SH-SY5Y (cell line): ENCODE results near the gene HSP90AB1.

ENCODE experiments used
- GATA2 ChIP-seq: IDR thresholded peaks from 2 replicates; pipeline ENCODE4 v1.6.1; 2011; ENCODE audit warnings: mild to moderate bottlenecking, low read depth, low read length
- GATA3 ChIP-seq: IDR thresholded peaks from 2 replicates; pipeline ENCODE4 v1.6.1; 2011; ENCODE audit warnings: low read depth, mild to moderate bottlenecking, low read length, moderate library complexity

HSP90AB1 gene

DNA sequence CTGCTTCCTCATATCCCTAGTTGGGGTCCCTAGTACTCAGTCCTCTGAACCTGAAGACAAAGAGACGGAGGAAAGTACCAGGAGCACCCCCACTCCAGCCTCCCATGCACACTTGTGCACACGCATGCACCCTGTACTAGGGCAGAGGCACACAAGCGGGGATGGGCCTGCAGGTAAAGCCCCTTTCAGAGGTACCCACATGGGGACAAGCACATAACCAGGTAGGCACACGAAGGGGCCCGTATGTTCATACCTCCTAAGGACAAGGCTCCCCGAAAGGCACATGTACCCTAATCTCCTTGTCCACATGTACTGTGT is 24.5 kb downstream of the HSP90AB1 start:
- TF ChIP-seq GATA3 (no peak), GATA2 (no peak)

DNA sequence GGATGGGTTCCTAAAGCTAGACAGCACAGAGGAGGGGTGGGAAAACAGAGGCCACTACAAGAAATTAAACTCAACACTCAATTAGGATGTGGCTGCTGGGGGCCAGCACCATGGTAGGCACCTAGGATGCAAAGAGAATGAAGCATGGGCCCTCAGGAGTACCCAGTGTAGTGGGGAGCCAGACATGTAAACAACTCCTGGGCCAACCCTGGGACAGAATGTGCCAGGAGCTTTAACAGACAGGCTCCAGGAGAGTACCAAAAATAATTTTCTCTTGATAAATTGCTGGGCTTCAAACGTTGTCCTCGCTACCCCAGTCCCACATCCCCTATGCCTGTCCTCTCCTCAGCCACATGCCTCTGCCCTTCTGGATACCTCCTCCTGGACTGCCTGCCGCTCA is 25.0 kb downstream of the HSP90AB1 start:
- TF ChIP-seq GATA2 = no peak
- TF ChIP-seq GATA3 = no peak

DNA sequence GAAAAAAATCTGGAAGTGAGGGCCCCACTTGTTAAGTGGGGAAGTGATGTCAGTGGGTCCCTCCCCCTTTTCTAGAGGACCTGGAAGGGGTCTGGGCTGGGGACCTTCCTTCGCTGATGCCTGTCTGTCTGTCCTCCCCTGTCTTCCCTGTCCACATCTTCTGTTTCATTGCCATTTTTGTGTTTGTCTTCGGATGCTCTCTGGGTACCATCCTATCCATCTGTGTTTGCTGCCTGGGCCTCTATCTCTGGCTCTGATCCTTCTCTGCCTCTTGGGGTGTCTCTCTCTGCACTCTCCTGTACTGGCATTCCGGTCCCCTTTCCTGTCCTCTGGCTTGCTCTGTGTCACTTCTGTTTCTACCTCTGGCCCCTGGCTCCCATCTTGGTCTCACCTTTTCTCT is 25.6 kb downstream of the HSP90AB1 start:
- TF ChIP-seq GATA3 = no peak
- TF ChIP-seq GATA2 = no peak

DNA sequence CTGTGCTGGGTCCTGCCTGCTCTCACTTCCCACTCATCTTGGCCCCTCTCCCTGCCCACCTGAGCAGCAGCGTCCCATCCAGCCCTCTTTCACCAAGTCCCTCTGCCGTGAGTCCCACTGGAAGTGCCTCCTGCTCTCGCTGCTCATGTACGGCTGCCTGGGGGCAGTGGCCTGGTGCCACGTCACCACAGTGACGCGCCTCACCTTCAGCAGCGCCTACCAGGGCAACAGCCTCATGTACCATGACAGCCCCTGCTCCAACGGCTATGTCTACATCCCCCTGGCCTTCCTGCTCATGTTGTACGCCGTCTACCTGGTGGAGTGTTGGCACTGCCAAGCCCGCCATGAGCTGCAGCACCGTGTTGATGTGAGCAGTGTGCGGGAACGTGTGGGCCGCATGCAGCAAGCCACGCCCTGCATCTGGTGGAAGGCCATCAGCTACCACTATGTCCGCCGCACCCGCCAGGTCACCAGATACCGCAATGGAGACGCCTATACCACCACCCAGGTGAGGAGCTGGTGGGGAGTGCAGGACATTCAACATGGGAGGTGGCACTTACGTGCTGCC is 26.2 kb downstream of the HSP90AB1 start:
- TF ChIP-seq GATA2 (no peak), GATA3 (no peak)

DNA sequence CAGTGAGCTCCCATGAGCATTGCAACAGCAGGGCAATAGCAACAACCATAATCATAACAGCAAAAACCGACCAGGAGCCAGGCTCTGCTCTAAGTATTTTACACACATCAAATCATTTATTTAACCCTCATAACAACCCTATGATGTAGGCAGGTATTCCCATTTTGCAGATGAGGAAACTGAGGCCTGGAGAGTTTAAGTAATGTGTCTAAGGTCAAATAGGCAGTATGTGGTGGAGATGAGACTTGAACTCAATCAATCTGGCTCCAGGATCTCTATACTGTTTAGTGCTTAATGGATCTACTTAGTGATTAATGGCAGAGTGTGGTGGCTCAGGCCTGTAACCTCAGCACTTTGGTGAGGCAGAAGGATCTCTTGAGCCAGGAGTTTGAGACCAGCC is 26.7 kb downstream of the HSP90AB1 start:
- TF ChIP-seq GATA3 (no peak), GATA2 (no peak)

DNA sequence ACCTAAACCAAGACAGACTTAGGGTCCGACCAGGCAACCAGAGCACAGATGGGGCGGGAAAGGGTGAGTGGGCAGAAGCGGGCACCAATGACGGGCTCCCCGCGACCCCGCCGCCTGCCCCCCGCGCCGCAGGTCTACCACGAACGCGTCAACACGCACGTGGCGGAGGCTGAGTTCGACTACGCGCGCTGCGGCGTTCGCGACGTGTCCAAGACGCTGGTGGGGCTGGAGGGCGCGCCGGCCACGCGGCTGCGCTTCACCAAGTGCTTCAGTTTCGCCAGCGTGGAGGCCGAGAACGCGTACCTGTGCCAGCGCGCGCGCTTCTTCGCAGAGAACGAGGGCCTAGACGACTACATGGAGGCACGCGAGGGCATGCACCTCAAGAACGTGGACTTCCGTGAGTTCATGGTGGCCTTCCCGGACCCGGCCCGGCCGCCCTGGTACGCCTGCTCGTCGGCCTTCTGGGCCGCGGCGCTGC is 28.4 kb downstream of the HSP90AB1 start:
- no peak for TF ChIP-seq GATA2
- TF ChIP-seq GATA3 = no peak

DNA sequence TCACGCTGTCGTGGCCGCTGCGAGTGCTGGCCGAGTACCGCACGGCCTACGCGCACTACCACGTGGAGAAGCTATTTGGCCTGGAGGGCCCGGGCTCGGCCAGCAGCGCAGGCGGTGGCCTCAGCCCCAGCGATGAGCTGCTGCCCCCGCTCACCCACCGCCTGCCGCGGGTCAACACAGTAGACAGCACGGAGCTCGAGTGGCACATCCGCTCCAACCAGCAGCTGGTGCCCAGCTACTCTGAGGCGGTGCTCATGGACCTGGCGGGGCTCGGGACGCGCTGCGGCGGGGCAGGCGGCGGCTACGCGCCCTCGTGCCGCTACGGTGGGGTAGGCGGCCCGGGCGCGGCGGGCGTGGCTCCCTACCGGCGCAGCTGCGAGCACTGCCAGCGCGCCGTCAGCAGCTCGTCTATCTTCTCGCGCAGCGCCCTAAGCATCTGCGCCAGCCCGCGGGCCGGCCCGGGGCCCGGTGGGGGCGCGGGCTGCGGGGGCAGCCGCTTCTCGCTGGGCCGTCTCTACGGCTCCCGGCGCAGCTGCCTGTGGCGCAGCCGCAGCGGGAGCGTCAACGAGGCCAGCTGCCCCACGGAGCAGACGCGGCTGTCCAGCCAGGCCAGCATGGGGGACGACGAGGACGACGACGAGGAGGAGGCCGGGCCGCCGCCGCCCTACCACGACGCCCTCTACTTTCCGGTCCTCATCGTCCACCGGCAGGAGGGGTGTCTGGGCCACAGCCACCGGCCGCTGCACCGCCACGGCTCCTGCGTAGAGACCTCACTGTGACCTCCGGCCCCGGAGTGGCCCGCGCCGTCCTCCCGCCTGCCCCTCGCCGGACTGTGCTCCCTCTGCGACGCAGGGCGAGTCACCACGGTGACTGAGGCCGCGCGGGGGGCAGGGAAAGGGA is 29.1 kb downstream of the HSP90AB1 start:
- no peak for TF ChIP-seq GATA2
- TF ChIP-seq GATA3 = no peak

DNA sequence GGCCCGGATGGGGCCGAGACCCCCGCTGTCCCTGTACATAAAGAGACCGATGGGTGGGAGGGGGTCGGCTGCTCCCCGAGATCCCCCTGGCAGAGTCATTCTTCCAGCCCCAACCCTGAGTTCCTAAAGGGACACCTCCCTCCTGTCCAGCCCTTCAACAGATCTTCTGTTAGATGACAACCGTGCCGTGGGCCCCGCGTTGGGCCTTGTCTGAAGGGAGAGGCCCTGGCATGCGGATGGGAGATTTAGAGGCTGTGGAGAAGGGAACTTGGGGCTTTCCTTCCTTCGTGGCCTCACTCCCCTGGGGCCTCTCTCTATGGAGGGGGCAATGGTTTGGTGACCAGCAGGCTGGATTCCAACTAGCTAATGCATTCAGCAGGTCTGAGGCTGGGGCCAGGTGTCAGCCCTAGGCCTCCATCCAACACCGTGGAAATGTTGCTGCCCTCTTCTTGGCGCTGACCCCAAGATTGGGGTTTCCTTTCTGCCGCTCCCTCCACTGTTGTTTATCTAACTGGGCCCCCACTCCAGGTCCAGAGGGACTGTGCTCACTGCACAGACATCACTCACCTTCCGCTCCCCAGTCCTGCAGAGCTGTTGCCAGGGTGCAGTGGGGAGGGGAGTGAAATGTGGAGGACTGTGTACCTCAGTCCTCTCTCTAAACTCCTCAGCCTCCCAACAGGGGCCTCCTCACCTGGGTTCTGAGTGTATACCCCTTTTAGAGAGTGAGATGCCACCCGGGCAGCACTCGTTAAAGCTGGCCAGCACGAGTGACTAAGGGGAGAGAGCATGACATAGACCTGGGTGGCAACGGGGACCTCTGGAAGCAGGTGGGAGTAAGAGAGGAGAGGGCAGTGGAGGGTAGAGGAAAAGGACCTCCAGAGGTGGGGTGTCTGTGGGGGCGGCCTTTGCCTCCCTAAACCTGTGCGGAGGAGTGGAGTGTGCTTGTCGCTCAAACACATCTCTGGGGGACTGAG is 30.1 kb downstream of the HSP90AB1 start:
- TF ChIP-seq GATA2 (no peak), GATA3 (no peak)

DNA sequence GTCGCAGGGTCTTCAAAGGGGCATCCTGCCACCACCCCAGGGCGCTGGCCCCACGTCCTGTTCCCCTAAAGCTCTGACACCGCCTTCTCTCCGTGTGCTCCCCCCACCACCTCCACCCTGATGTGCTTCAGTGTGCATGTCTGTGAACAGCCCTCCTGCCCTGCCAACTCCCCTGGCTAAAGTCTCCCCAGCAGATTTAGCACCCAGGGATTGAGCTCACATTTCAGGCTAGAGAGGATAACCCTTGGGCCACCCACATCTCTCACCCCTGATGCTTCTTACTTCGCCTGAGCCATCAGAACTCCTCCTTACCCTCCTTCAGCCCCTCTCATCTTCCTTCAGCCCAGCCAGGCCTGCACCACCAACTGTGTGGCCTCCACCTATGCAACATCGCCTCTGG is 30.9 kb downstream of the HSP90AB1 start:
- TF ChIP-seq GATA2 = no peak
- no peak for TF ChIP-seq GATA3

DNA sequence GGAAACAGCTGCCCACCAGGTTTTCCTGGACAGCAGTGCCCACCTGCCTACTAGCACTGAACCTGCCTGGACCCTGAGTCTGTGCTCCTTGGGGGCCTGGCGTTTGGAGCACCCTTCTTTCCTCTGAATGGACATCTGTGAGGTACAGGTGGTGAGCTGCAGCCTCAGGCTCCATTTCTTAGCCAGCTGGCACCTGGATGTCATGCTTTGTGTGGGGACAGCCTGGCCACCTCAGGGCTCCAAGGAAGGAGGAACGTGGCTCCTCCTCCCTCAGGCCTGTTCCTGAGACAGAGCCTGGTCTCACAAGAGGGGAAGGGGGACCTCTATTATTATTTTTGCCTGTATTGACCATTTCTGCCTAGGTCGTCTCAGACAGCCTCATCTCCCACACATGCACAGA is 31.4 kb downstream of the HSP90AB1 start:
- TF ChIP-seq GATA3 = no peak
- TF ChIP-seq GATA2 = no peak

DNA sequence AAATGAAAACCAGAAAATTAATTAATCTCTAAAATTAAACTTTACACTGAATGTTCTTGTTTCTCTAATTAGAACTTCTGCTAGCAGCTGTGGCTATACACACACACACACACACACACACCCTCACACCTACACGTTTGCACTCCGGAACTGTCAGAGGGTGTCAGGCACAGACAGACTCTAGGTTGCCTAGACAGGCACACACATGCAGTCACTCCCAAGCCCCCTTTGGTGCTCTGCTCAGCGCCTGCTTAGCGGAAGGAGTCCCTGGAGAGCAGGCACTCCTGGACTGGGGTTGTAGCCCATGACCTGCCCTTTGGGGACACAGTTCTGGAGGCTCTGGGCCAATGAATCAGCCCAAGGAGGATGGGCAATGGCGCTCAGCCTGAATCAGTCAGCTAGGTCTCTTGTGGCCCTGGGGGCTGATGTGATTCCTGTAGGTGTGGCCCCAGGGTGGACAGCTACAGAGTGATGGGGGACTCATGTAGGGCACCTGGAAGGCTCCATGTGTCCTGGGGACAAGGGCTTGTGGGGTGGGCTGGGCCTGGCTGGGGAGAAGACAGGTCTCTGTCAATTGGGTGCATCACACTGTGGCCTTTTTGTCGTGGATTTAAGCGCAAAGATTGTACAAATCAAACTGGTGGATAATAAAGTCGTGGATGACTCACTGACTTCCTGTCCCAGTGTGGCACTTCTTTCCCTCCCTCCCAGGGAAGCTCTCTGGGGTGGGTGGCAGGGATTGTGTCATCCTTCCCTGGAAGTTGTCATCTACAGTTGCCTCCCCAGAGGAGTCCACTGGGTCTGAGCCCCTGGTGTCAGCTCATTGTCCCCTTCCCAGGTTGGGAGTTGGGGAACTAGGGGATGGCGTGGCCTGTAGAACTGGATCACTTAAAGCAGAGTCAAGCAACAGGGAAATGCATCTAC is 32.1 kb downstream of the HSP90AB1 start:
- TF ChIP-seq GATA2 = no peak
- no peak for TF ChIP-seq GATA3

DNA sequence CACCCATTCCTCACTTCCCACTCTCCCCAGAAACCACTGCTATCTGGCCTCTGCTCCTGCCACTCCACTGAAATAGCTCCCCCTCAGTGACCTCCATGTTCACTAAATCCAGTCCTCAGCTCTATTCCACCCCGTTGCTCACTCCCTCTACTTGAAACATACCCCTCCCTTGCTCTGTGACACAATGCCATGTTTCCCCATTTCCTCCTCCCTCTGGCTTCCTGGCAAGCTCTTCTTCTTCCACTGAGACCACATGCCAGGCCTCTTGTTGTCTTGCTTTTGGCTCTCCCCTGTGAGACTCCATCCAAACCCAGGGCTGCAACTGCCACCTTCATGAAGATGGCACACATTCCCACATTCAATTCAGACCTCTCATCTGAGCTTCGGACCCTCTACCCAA is 37.2 kb downstream of the HSP90AB1 start:
- no peak for TF ChIP-seq GATA3
- TF ChIP-seq GATA2 = no peak

DNA sequence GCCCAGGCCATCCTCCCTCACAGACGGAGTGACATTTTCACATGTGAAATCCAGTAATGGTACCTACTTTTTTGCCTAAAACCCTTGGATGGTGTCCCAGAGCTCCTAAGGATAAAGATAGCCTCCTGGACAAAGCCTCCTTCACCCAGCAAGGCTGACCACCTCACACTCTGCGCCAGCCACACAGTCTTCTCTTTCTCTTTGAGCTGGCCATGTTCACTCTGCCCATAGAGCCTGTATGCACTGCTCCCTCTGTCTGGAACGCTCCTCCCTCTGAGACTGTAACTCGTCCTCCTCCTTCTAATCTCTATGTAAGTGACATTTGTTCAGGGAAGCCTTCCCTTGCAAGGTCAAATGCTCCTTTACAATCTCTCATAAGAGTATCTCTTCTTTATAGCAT is 38.0 kb downstream of the HSP90AB1 start:
- no peak for TF ChIP-seq GATA3

DNA sequence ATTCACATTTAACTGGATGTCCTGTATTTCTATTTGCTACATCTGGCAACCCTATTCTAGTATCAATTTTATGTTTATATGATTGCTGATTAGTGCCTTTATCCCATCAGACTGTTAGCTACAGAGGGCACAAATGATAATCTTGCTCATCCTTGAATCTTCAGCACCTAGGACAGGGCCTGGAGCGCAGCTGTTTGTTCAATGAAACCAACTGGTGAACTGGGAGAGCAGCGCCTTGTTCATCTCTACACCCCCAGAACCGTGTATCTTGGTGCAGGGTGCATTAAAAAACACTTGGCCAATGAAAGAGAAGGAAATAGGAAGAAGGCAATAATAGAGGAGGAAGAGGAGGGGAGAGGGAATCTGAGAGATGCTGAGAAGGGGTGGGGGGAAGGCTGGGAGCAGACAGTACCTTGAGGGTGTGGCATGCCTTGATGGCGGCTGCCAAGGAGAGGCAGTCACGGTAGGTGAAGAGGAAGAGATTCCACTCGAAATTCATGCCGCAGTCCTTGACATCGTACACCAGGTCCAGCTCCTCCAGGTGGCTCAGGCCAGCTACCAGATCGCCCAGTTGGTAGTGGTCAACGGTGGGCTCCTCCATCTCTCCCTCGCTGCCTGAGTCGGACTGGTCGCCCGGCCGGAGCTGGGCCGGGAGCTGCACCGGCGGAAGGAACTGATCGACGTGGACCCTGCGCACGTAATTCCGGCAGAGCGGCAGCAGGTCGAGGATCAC is 38.8 kb downstream of the HSP90AB1 start:
- TF ChIP-seq GATA3 (no peak), GATA2 (no peak)

DNA sequence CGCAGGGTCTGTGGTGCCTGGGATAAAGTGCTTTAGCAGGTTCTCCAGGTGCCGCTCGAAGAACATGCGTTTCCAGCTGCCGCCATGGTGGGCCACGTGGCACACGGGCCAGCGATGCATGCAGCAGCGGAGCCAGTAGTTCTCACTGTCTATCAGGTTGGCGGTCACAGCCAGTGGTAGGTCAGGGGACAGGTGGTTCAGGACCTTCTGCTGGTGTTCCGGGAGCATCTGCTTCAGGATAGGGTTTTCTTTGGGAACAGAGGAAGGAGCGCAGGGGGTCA is 39.3 kb downstream of the HSP90AB1 start:
- TF ChIP-seq GATA2 (no peak), GATA3 (no peak)
